NCI-H1694 treated with DMSO at 0.1 percent for 48 hours (cell line): Measurements from ENCODE around the gene SLC13A2.

ENCODE experiments used
- DNase-seq: peaks from one replicate; lab custom pipeline; 2025; lab: John Stamatoyannopoulos, UW

Gene SLC13A2

GRCh38 chr17:28492352-28493310 is 19.2 kb downstream of the SLC13A2 start:
- no peak for DNase-seq

GRCh38 chr17:28493460-28493859 is 20.0 kb downstream of the SLC13A2 start:
- DNase-seq, result no peak

GRCh38 chr17:28494445-28495188 is 21.2 kb downstream of the SLC13A2 start:
- peak; percentile 52 for DNase-seq

- no peak for DNase-seq
These were observed 22.2 kb downstream of the SLC13A2 start for GRCh38 chr17:28495635-28496034.

GRCh38 chr17:28497931-28498330 is 24.5 kb downstream of the SLC13A2 start:
- no peak for DNase-seq

- no peak for DNase-seq
These were observed 25.4 kb downstream of the SLC13A2 start for GRCh38 chr17:28498652-28499363.

- DNase-seq, result no peak
These were observed 25.9 kb downstream of the SLC13A2 start for GRCh38 chr17:28499364-28499664.

- DNase-seq, result no peak
These were observed 26.4 kb downstream of the SLC13A2 start for GRCh38 chr17:28499684-28500357.

- peak; percentile 16 for DNase-seq
These were observed 27.4 kb downstream of the SLC13A2 start for GRCh38 chr17:28500712-28501379.

DNA sequence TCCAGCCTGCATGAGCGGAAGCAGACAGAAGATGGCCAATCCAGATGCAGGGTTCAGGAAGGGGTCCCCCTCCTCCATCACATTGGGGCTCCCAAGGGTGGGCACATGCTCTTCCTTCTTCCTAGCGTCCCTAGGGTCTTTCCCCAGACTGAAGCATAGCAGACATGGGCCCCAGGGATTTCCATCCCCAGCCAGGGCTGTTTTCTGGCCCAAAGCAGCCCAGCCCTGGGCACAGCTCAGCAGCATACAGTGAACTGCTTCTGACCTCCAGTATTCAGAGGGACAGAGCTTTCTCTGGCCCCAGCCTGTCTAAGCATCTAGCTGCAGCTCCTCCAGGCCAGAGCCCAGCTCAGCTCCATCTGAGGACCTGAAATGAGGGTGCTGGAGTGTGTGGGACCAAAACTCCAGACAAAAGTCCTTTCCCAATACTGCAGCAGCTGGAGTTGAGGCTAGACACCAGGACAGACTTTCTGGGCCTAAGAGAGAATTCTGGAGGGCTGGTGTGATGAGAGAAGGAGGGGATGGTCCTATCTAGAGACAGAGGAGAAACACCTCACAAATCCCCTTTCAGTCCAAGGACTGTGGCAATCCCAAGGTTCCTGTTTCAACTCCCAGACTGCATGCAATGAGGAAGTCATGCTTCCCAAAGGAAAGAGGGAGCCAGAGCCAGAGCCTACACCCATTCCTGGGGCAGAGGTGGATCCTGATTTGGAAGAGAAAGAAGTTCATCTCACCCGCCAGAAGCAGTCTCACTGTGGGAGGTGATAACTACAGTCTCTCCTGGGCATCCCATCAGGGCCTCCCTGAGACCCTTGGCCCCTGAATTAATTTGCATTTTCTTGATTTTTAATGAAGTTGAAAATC is 28.2 kb downstream of the SLC13A2 start:
- DNase-seq, result no peak

GRCh38 chr17:28503420-28503819 is 30.0 kb downstream of the SLC13A2 start:
- no peak for DNase-seq

GRCh38 chr17:28505986-28506665 is 32.7 kb downstream of the SLC13A2 start, which contains the start of gene FOXN1:
TSS of gene FOXN1 (plus strand) at chr17:28506348. CDS start at chr17:28523970, 17,622 bp downstream.
- DNase-seq, result no peak

DNA sequence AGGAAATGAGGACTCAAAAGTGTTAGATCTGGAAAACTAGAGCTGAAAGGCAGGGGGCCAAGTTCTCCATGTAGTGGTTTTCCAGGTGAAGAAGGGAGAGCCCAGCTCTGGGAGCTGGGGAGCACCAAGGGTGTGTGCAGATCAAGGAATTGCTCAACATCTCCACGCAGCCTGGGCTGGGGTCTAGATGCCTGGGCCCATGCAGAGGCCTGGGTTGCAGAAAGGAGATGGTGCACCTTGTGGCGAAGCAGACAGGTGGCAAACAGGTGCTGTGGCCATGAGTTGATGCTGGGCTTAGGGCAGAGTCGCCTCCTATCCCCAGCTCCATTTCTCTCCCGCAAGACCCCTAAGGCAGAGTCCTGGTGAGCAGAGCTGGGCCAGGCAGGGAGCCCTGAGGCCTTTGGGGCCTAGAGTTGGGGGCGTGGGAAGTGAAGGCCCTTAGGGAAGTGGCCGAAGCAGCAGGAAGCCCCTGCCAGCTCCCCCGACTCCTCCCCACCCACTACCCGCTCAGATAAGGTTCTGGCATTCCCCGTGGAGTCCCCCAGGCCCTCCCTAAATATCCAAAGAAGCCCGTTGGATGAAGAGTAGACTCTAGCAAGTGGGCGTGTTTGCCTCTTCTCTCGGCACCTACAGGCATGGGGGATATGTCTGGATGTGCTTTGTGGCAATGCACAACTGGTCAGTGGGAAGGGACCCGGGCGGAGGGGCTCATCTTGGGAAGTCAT is 33.5 kb downstream of the SLC13A2 start:
- DNase-seq, result no peak

GRCh38 chr17:28507567-28508203 is 34.2 kb downstream of the SLC13A2 start:
- DNase-seq, result no peak

DNA sequence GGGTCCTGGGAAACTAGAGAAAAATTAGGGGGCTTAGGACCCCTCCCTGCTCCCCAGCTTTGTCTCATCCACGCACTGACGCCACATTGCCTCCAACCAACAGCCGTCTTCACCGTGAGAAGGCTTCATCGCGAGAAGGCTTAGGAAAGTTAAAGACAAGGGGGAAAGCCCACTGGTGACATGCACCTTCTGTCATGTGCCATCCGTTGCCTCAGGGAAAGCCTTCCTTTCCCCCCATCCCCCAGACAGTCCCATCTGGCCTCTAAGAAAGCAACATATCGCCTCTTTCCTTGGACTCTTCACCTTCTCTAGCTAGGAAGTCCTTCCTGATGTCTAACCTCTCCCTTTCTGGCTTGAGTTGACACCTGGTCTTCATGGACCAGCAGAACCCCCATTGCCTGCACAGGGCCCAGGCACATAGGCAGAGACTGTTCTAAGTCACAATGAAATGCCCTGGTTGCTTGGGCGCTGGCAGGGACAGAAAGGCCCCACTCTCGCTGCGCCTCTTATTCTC is 34.8 kb downstream of the SLC13A2 start:
- DNase-seq, result no peak

DNA sequence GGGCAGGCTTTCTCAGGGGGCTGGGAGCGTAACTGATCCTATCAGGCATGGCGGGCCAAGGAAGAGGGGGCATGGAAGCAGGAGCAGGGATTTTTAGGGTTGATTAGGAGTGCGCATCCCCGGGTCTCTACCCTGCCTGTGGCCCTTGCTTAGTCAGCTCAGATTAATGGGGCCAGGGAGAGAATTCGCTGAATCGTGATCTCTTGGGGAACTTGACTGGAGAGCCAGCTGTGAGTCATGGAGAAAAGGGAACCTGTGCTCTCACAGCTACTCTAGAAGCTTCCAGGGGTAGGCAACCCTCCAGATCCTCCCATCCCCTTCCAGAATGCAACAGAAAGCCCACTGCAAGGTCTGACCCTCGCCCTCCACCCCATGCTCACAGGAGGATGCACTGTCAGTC is 36.3 kb downstream of the SLC13A2 start:
- DNase-seq, result no peak

DNA sequence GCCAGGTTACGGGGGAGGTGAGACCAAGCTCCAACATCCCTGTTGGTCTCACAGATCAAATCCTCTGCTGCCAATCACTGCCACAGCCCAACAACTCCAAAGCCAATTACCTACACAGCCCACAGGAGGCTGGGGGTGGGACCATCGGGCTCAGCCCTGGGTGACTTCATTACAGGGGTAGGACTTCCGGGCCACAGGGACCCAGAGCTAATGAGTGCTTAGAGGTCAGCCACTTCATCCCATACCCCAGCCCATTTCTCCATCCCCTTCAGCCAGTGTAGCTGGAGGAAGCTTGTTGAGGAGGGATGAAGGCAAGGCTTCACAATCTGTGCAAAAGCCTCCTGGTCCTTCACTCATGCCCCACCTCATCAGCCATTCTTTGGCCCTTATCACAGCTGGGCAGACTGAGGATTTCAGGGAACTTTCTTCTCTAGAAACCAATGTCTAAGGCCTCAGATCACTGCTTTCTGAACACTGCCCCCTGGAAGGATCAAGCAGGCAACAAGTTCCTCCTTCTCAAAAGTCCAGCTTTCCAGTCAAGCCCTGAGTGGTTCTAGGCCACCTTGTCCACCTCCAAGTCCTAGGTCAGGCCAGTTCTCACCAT is 38.5 kb downstream of the SLC13A2 start:
- no peak for DNase-seq

GRCh38 chr17:28513476-28513875 is 40.0 kb downstream of the SLC13A2 start:
- DNase-seq, result no peak
